ENCODE results near the gene HMGN3. TPM values are rescaled to one million over a fixed set of nuclear protein-coding genes. Genes with fewer than 3 reads are reported as not detected.

HMGN3 gene
- total RNA-seq, 1 experiment from 2014 or later = 183 TPM

DNA sequence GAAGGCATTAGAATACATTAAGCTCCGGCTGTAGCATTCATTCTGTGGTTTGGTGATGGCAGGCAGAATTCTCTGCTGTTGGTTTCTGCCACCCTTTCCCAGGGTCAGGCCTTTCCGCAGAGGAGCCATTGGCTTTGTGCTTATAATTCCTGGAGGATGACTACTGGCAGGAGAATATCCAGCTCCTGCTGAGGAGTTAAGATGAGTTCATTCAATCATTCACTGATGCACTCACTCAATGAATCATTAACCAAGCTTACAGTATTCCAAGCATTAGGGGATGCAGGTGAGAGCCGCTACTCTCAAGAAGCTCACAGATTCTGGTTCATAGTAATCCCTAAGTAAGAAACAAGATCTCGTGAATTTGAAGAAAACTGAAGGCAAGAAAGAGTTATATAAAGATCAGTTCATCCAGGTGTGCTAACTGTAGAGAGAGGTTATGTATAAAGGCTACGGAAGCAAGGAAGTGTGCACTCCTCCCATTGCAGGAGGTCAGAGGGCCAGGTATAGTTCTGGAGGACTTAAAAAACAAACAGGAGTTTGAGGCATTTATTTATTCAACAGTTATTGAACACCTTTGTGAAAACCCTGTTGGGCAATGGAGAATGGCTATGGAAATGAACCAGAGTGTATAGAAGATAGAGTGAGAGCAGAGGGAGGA, 75.5 kb downstream of the HMGN3 start:
- Histone ChIP-seq H4K5ac (ENCODE audit: insufficient read length, low read depth, low read length) (no peak overlapping the region), H4K91ac (ENCODE audit: insufficient read length, low read depth, low read length) (no peak overlapping the region), H3K9ac (ENCODE audit: extremely low read depth, insufficient read length, low read length) (no peak overlapping the region), H2AK5ac (ENCODE audit: insufficient read length, low read length) (no peak overlapping the region), H3K14ac (ENCODE audit: insufficient read depth, low read length) (no peak overlapping the region), H2BK5ac (ENCODE audit: insufficient read length, low read length) (no peak overlapping the region), H3K79me1 (ENCODE audit: insufficient read depth, low read depth, low read length, poor library complexity, severe bottlenecking) (no peaks in the 10 kb centered on the region), H3K27ac (ENCODE audit: insufficient read length, low read depth, low read length) (no peak overlapping the region), H3K9me3 (ENCODE audit: control insufficient read depth, low read depth, low read length) (no peaks in the 10 kb centered on the region), H3K23me2 (ENCODE audit: insufficient read length, low read depth, low read length, poor library complexity, severe bottlenecking) (no peaks in the 10 kb centered on the region), H3K56ac (ENCODE audit: insufficient read length, low read depth, low read length) (no peak overlapping the region), H3K23ac (ENCODE audit: insufficient read length, low read depth, low read length) (no peak overlapping the region), H2AFZ (ENCODE audit: low read length) (no peak overlapping the region), H4K8ac (replicated peaks; ENCODE audit: insufficient read length, low read depth, low read length) (no peak overlapping the region), H2BK15ac (ENCODE audit: low read depth, low read length) (no peak overlapping the region), H3K27me3 (ENCODE audit: insufficient read depth, low read length) (no peaks in the 10 kb centered on the region), H3K4ac (ENCODE audit: low read depth, low read length) (no peak overlapping the region), H3K4me1 (ENCODE audit: insufficient read depth, low read length) (no peaks in the 10 kb centered on the region; the same call in 1 of the 2 replicates), H2BK12ac (ENCODE audit: insufficient read length, low read depth, low read length) (no peak overlapping the region), H3T11ph (ENCODE audit: low read length) (no peak overlapping the region), H4K20me1 (ENCODE audit: control insufficient read depth, insufficient read depth, insufficient read length) (no peaks in the 10 kb centered on the region), H3K79me2 (ENCODE audit: insufficient read depth, low read length) (no peaks in the 10 kb centered on the region), H3K18ac (ENCODE audit: insufficient read length, low read depth, low read length) (no peak overlapping the region), H3K4me2 (ENCODE audit: insufficient read depth, insufficient read length, low read length) (no peak overlapping the region), H2BK120ac (ENCODE audit: low read depth, low read length, poor library complexity, severe bottlenecking) (no peak overlapping the region), H2BK20ac (ENCODE audit: low read depth, low read length, poor library complexity, severe bottlenecking) (no peak overlapping the region)
- Mint-ChIP-seq H3K9me3 (no peaks in the 10 kb centered on the region), H3K36me3 (ENCODE audit: insufficient read depth in 1 of 3, low read depth in 3 of 3) (peaks cover 2 to 7% (median 2%) of the 10 kb centered on the region in 3 experiments; a peak in 3 of 7 replicates), H3K27ac (no peak overlapping the region), H3K4me1 (peaks cover 15 to 26% of the 10 kb centered on the region in 2 experiments), H3K27me3 (ENCODE audit: low read depth) (no peaks in the 10 kb centered on the region), H3K4me3 (no peak overlapping the region)
- TF ChIP-seq, protein P1, sequence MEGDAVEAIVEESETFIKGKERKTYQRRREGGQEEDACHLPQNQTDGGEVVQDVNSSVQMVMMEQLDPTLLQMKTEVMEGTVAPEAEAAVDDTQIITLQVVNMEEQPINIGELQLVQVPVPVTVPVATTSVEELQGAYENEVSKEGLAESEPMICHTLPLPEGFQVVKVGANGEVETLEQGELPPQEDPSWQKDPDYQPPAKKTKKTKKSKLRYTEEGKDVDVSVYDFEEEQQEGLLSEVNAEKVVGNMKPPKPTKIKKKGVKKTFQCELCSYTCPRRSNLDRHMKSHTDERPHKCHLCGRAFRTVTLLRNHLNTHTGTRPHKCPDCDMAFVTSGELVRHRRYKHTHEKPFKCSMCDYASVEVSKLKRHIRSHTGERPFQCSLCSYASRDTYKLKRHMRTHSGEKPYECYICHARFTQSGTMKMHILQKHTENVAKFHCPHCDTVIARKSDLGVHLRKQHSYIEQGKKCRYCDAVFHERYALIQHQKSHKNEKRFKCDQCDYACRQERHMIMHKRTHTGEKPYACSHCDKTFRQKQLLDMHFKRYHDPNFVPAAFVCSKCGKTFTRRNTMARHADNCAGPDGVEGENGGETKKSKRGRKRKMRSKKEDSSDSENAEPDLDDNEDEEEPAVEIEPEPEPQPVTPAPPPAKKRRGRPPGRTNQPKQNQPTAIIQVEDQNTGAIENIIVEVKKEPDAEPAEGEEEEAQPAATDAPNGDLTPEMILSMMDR (conservative IDR thresholded peaks at IDR 0.05) = no peak
- no peak for DNase-seq
- no CpG with 5 or more reads among the region's 5 CpGs for WGBS (ENCODE audit: extremely low coverage, insufficient read length, low lambda C conversion rate)

Measured in H9 (cell line).